H1 (cell line): Measurements from ENCODE around the gene TCF7L1. TPM values are rescaled to one million over a fixed set of nuclear protein-coding genes. Genes with fewer than 3 reads are reported as not detected.

Source experiments
- CTCF ChIA-PET: fragments of 300-600 bp; sonication (Branson Sonifier 250); formaldehyde crosslinking; loops from one replicate; lab custom pipeline; 2021; ENCODE audit not compliant: partially characterized antibody; lab: Charles Lee
- POLR2A ChIA-PET: fragments of 300-600 bp; sonication (Branson Sonifier 250); formaldehyde crosslinking; loops from one replicate; lab custom pipeline; 2021; ENCODE audit warnings: inconsistent platforms; ENCODE audit not compliant: partially characterized antibody; lab: Charles Lee
- DNase-seq, 2 experiments: peaks; one replicate each; pipeline versions ENCODE4 v3.0.0 to v3.0.0-alpha.2; 2010 to 2022; ENCODE audit warnings: low spot score in 2 of 2, low read depth in 1 of 2, mixed read lengths in 1 of 2
- FAIRE-seq: peaks from 2 replicates; lab custom pipeline; 2011; peaks lifted over from hg19 to GRCh38; lab: Jason Lieb, UNC
- H2AFZ ChIP-seq: 2 replicates; pipeline ENCODE4 v1.8.1; 2012; ENCODE audit warnings: low read length, inconsistent platforms
- H2AK5ac ChIP-seq: 2 replicates; pipeline ENCODE4 v1.6.1; 2013; ENCODE audit warnings: low read depth, low read length
- H2BK120ac ChIP-seq: replicated peaks from 2 replicates; pipeline ENCODE3; 2013; ENCODE audit warnings: low read depth, low read length, inconsistent platforms
- H2BK12ac ChIP-seq: 2 replicates; pipeline ENCODE4 v1.6.1; 2013; ENCODE audit warnings: low read depth, low read length
- H2BK15ac ChIP-seq: 2 replicates; pipeline ENCODE4 v1.6.1; 2013; ENCODE audit warnings: low read length
- H2BK20ac ChIP-seq: 2 replicates; pipeline ENCODE4 v1.6.1; 2013; ENCODE audit warnings: low read length
- H2BK5ac ChIP-seq: 2 replicates; pipeline ENCODE4 v1.6.1; 2013; ENCODE audit warnings: low read depth, low read length
- H3K14ac ChIP-seq: 2 replicates; pipeline ENCODE4 v1.6.1; 2013; ENCODE audit warnings: inconsistent platforms; ENCODE audit not compliant: insufficient read length
- H3K18ac ChIP-seq: 2 replicates; pipeline ENCODE4 v1.6.1; 2013; ENCODE audit warnings: low read length; ENCODE audit errors: extremely low read depth
- H3K23ac ChIP-seq: 2 replicates; pipeline ENCODE4 v1.6.1; 2013; ENCODE audit warnings: inconsistent platforms; ENCODE audit not compliant: insufficient read length
- H3K23me2 ChIP-seq: 2 replicates; pipeline ENCODE4 v1.6.1; 2013; ENCODE audit warnings: low read depth, low read length
- H3K27ac ChIP-seq: 2 replicates; pipeline ENCODE4 v1.6.1; 2011; ENCODE audit warnings: low read depth, low read length, inconsistent platforms
- H3K27me3 ChIP-seq, 4 experiments: replicated peaks in 1 of 4; 1 replicate in 1 of 4; 2 replicates in 3 of 4; pipeline versions ENCODE4 v1.6.1 to v1.8.1; 2011 to 2013; ENCODE audit warnings: low read length in 3 of 4, mild to moderate bottlenecking in 3 of 4, inconsistent platforms in 2 of 4, mixed read lengths in 2 of 4, moderate library complexity in 1 of 4; ENCODE audit not compliant: control insufficient read depth in 3 of 4, insufficient read depth in 3 of 4; ENCODE audit errors: extremely low read depth in 1 of 4
- H3K36me3 ChIP-seq, 4 experiments: 2 replicates each; pipeline versions ENCODE4 v1.6.1 to v1.8.1; 2011 to 2013; ENCODE audit warnings: mild to moderate bottlenecking in 4 of 4, low read length in 3 of 4, moderate library complexity in 2 of 4, control low read depth in 1 of 4, inconsistent platforms in 1 of 4; ENCODE audit not compliant: insufficient read depth in 4 of 4, control insufficient read depth in 2 of 4
- H3K4ac ChIP-seq: replicated peaks from 2 replicates; pipeline ENCODE3; 2013; ENCODE audit warnings: low read length, low read depth, mixed read lengths, inconsistent platforms; ENCODE audit not compliant: insufficient read length
- H3K4me1 ChIP-seq, 4 experiments: replicated peaks in 1 of 4; 1 replicate in 1 of 4; 2 replicates in 3 of 4; pipeline versions ENCODE4 v1.6.1 to v1.8.1; 2011 to 2013; ENCODE audit warnings: low read length in 3 of 4, inconsistent platforms in 2 of 4, mixed read lengths in 1 of 4; ENCODE audit not compliant: insufficient read depth in 4 of 4, control insufficient read depth in 3 of 4
- H3K4me2 ChIP-seq, 2 experiments: 2 replicates each; pipeline versions ENCODE4 v1.6.1 to v1.8.1; 2011 to 2013; ENCODE audit warnings: low read depth in 2 of 2, low read length in 2 of 2, control low read depth in 1 of 2, inconsistent platforms in 1 of 2, mild to moderate bottlenecking in 1 of 2; ENCODE audit not compliant: insufficient read depth in 1 of 2
- H3K4me3 ChIP-seq, 4 experiments: fragments of 200-600, 300-600 bp in 1 of 4; sonication (generic), shearing (Covaris generic), sonication (Bioruptor Twin) in 1 of 4; 2 replicates each; pipeline versions ENCODE4 v1.5.1 to v1.8.1; 2011 to 2016; ENCODE audit warnings: low read length in 4 of 4, low read depth in 3 of 4, control low read depth in 2 of 4, inconsistent platforms in 2 of 4, mild to moderate bottlenecking in 2 of 4, mixed read lengths in 1 of 4, moderate library complexity in 1 of 4; ENCODE audit not compliant: insufficient read depth in 2 of 4; ENCODE audit errors: extremely low read depth in 1 of 4
- H3K56ac ChIP-seq: replicated peaks from 2 replicates; pipeline ENCODE3; 2013; ENCODE audit warnings: low read depth, mild to moderate bottlenecking, mixed read lengths, low read length, inconsistent platforms; ENCODE audit not compliant: insufficient read length
- H3K79me1 ChIP-seq: 2 replicates; pipeline ENCODE4 v1.6.1; 2013; ENCODE audit warnings: low read depth, low read length, control low read depth
- H3K79me2 ChIP-seq, 2 experiments: 2 replicates each; pipeline versions ENCODE4 v1.6.1 to v1.8.1; 2012 to 2013; ENCODE audit warnings: low read length in 2 of 2, mild to moderate bottlenecking in 2 of 2, inconsistent platforms in 1 of 2; ENCODE audit not compliant: insufficient read depth in 2 of 2, control insufficient read depth in 1 of 2
- H3K9ac ChIP-seq, 4 experiments: replicated peaks in 1 of 4; 1 replicate in 1 of 4; 2 replicates in 3 of 4; pipeline versions ENCODE4 v1.6.1 to v1.8.1; 2011 to 2013; ENCODE audit warnings: low read depth in 3 of 4, low read length in 3 of 4, control low read depth in 2 of 4, mild to moderate bottlenecking in 2 of 4, moderate library complexity in 2 of 4, inconsistent platforms in 1 of 4; ENCODE audit errors: extremely low read depth in 1 of 4
- H3K9me3 ChIP-seq, 2 experiments: 2 replicates each; pipeline versions ENCODE4 v1.6.1 to v1.8.1; 2012 to 2013; ENCODE audit warnings: mild to moderate bottlenecking in 2 of 2, moderate library complexity in 2 of 2, control low read depth in 1 of 2, inconsistent platforms in 1 of 2, low read depth in 1 of 2, low read length in 1 of 2, mixed read lengths in 1 of 2; ENCODE audit not compliant: insufficient read depth in 2 of 2
- H4K20me1 ChIP-seq, 2 experiments: replicated peaks in 1 of 2; 2 replicates each; pipeline versions ENCODE3 to v1.8.1; 2011 to 2013; ENCODE audit warnings: inconsistent platforms in 2 of 2, low read length in 2 of 2, mild to moderate bottlenecking in 1 of 2; ENCODE audit not compliant: insufficient read depth in 2 of 2, control insufficient read depth in 1 of 2
- H4K5ac ChIP-seq: 2 replicates; pipeline ENCODE4 v1.6.1; 2013; ENCODE audit warnings: low read length, low read depth, mixed read lengths, inconsistent platforms; ENCODE audit not compliant: insufficient read length
- H4K8ac ChIP-seq: 2 replicates; pipeline ENCODE4 v1.8.0; 2013; ENCODE audit warnings: mild to moderate bottlenecking, moderate library complexity, low read length, inconsistent platforms; ENCODE audit not compliant: insufficient read depth; ENCODE audit errors: extremely low read depth
- H4K91ac ChIP-seq: replicated peaks from 2 replicates; pipeline ENCODE3; 2013; ENCODE audit warnings: low read length, mixed read lengths, inconsistent platforms; ENCODE audit not compliant: insufficient read length
- ATF3 ChIP-seq: IDR thresholded peaks from 2 replicates; pipeline ENCODE4 v1.6.1; 2011; ENCODE audit warnings: low read depth, mild to moderate bottlenecking, low read length; ENCODE audit not compliant: insufficient read depth
- CHD2 ChIP-seq: IDR thresholded peaks from 2 replicates; pipeline ENCODE4 v1.6.1; 2012; ENCODE audit warnings: low read length, improper control_type of control experiment
- EZH2 ChIP-seq: fragments of 200-600 bp; sonication (generic); IDR thresholded peaks from 2 replicates; pipeline ENCODE4 v1.7.1; 2012; ENCODE audit warnings: low read depth, mild to moderate bottlenecking, moderate library complexity, low read length, inconsistent platforms; ENCODE audit not compliant: severe bottlenecking
- KDM1A ChIP-seq: fragments of 200-600, 300-600 bp; sonication (generic); IDR thresholded peaks from 2 replicates; pipeline ENCODE4 v1.7.1; 2016; ENCODE audit warnings: mild to moderate bottlenecking, low read length, borderline replicate concordance
- KDM5A ChIP-seq: fragments of 200-600 bp; IDR thresholded peaks from 2 replicates; pipeline ENCODE4 v1.7.1; 2012; ENCODE audit warnings: mild to moderate bottlenecking, low read length, inconsistent platforms, mixed read lengths
- PHF8 ChIP-seq: fragments of 200-600 bp; sonication (generic); conservative IDR thresholded peaks from 2 replicates; pipeline ENCODE4 v1.7.1; 2012; ENCODE audit warnings: low read depth, mild to moderate bottlenecking, inconsistent platforms, low read length, moderate library complexity
- POLR2AphosphoS5 ChIP-seq: IDR thresholded peaks from 2 replicates; pipeline ENCODE4 v1.6.1; 2011; ENCODE audit warnings: low read depth, low read length
- RBBP5 ChIP-seq: IDR thresholded peaks from 2 replicates; pipeline ENCODE4 v1.7.1; 2012; ENCODE audit warnings: low read depth, mild to moderate bottlenecking, inconsistent platforms, low read length, moderate library complexity, borderline replicate concordance
- RNF2 ChIP-seq: fragments of 200-900, 300-1000 bp; sonication (generic); IDR thresholded peaks from 2 replicates; pipeline ENCODE4 v1.7.1; 2016; ENCODE audit warnings: borderline replicate concordance, low read depth, mild to moderate bottlenecking, antibody characterized with exemption, low read length; ENCODE audit not compliant: poor library complexity, severe bottlenecking; ENCODE audit errors: missing control alignments
- SP4 ChIP-seq: IDR thresholded peaks from 2 replicates; pipeline ENCODE4 v1.6.1; 2012; ENCODE audit warnings: low read length, inconsistent platforms
- SRF ChIP-seq: IDR thresholded peaks from 2 replicates; pipeline ENCODE4 v1.6.1; 2011; ENCODE audit warnings: mild to moderate bottlenecking, low read depth, low read length, moderate library complexity
- TAF1 ChIP-seq: IDR thresholded peaks from 2 replicates; pipeline ENCODE4 v1.6.1; 2011; ENCODE audit warnings: mild to moderate bottlenecking, low read depth, low read length
- YY1 ChIP-seq: IDR thresholded peaks from 2 replicates; pipeline ENCODE4 v1.6.1; 2011; ENCODE audit warnings: low read depth, mild to moderate bottlenecking, low read length
- whole genome bisulfite sequencing, 2 experiments: shearing (Covaris generic) in 1 of 2; methylation state at CpG; one replicate each; pipeline versions ENCODE4 v1.1.6 to v1.1.7; 2013 to 2015; ENCODE audit warnings: low lambda C conversion rate in 2 of 2, mixed read lengths in 2 of 2, inconsistent platforms in 1 of 2, low coverage in 1 of 2, missing lambda C conversion rate in 1 of 2; ENCODE audit not compliant: insufficient replicate concordance in 2 of 2, insufficient coverage in 1 of 2, insufficient read length in 1 of 2; ENCODE audit errors: extremely low coverage in 1 of 2, missing lambda C conversion rate in 1 of 2; 5-methylcytosine and 5-hydroxymethylcytosine counted together
- polyA plus RNA-seq, 7 experiments: library from polyadenylated mRNA; depleted of rRNA in 3 of 7; stranded (reverse) in 5 of 7; unstranded in 2 of 7; fragments of >200 nt in 5 of 7; fragments of 200-250 nt in 2 of 7; gene quantifications; 1 replicate in 5 of 7; 2 replicates in 1 of 7; 4 replicates in 1 of 7; pipeline versions ENCODE4 v1.2.1 to v1.2.3, GENCODE V29; 2011 to 2013; ENCODE audit warnings: missing spikeins in 2 of 7, mixed read lengths in 2 of 7
- total RNA-seq: library from RNA; stranded (reverse); fragmentation: NEBNext Ultra II Directional; extraction: Animal tissue kit (Norgen Biotek cat#: 25700); gene quantifications from 2 replicates; pipeline ENCODE4 v1.2.1, GENCODE V29; 2021

Gene TCF7L1
- total and polyA plus RNA-seq, 2 of the 8 experiments (the other 6 are each of a cell fraction or from before 2014, with no cell fraction given) = 27.5 to 108 TPM

GRCh38 chr2:85088921-85089320, 44.3 kb upstream of the TCF7L1 start:
- Histone ChIP-seq H2AK5ac (no peak overlapping the region), H3K23me2 (no peaks in the 10 kb centered on the region), H2BK15ac (0 out of 2 replicates have a peak overlapping the region, but pooled peaks have one; percentile 61), H2BK5ac (peak overlapping the region; percentile 61; the same call in 1 of the 2 replicates), H3K79me2 (no peaks in the 10 kb centered on the region), H4K20me1 (no peaks in the 10 kb centered on the region), H2BK12ac (no peak overlapping the region), H2BK20ac (no peak overlapping the region), H4K5ac (no peak overlapping the region), H4K8ac (no peak overlapping the region), H3K4me2 (peak overlapping the region; percentile 34 to 45), H3K9me3 (no peaks in the 10 kb centered on the region), H3K14ac (no peak overlapping the region), H4K91ac (no peak overlapping the region), H2BK120ac (no peak overlapping the region), H3K23ac (no peak overlapping the region), H2AFZ (no peak overlapping the region), H3K79me1 (no peaks in the 10 kb centered on the region), H3K36me3 (no peaks in the 10 kb centered on the region), H3K4me1 (peaks cover 3 to 18% (median 9%) of the 10 kb centered on the region in 4 experiments), H3K56ac (no peak overlapping the region), H3K4me3 (peak overlapping the region in 3 of 4 experiments; percentile 3 to 20 (median 12); a peak in 4 of 8 replicates), H3K27me3 (no peaks in the 10 kb centered on the region), H3K4ac (no peak overlapping the region), H3K27ac (no peak overlapping the region), H3K9ac (no peak overlapping the region), H3K18ac (no peak overlapping the region)
- FAIRE-seq (peak; percentile 82), DNase-seq (peak in 1 of 2 experiments; percentile 48)
- ChIA-PET POLR2A (interaction anchor here (1.1 kb wide), 1 partner anchor 33 kb away, joined by 4 read pairs; no protein-coding TSS in a partner anchor), CTCF (interaction anchor here (0.6 to 3.7 kb wide), 7 partner anchors 17 to 211 kb away, joined by 3 to 29 read pairs (median 4); partner anchors contain the start of gene TCF7L1)
- WGBS, 2 experiments = 30% methylated on average over 2 of the region's 2 CpGs; no CpG with 5 or more reads in 1 of the 2 experiments
- TF ChIP-seq POLR2AphosphoS5 (no peak), RNF2 (no peak), ATF3 (no peak), CHD2 (no peak), KDM1A (no peak), TAF1 (no peak), RBBP5 (no peak), SRF (no peak), KDM5A (no peak), EZH2 (no peak), SP4 (no peak), YY1 (no peak), PHF8 (no peak)
